Body of pancreas (tissue), 4 donors: ENCODE results near the gene UGGT2.

Source experiments
- POLR2A ChIP-seq, 3 donors: fragments of 450-650 bp; IDR thresholded peaks; one replicate each; pipeline ENCODE4 v1.6.1; 2016; ENCODE audit warnings: antibody characterized with exemption in 3 of 3, mild to moderate bottlenecking in 2 of 3
- TF ChIP-seq, protein P1 (sequence below), 7 experiments: fragments of 450-650 bp in 4 of 7; fragments of 200-600 bp in 3 of 7; sonication (generic) in 3 of 7; IDR thresholded peaks; one replicate each; pipeline ENCODE4 v1.5.1; 2016 to 2019; ENCODE audit warnings: antibody characterized with exemption in 7 of 7

DNA sequence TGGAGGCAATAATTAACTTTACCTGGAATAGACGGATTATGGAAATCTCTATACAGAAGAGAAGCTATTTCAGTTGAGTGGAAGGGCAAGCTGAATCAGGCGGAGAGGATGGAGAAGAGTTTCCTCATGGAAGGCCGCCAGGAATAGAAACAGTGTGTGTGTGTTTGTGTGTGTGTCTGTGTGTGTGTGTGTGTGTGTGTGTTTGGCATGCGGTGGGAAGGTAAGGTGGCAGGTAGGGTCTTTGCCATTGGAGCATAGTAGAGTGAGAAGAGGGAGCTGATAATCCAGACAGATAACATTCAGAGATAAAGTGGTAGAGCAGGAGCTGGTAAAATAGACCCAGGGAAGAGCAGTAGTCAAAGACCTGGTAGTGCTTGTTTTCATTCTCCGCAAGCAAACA lies 27.5 kb upstream of the UGGT2 start:
- TF ChIP-seq, protein P1, sequence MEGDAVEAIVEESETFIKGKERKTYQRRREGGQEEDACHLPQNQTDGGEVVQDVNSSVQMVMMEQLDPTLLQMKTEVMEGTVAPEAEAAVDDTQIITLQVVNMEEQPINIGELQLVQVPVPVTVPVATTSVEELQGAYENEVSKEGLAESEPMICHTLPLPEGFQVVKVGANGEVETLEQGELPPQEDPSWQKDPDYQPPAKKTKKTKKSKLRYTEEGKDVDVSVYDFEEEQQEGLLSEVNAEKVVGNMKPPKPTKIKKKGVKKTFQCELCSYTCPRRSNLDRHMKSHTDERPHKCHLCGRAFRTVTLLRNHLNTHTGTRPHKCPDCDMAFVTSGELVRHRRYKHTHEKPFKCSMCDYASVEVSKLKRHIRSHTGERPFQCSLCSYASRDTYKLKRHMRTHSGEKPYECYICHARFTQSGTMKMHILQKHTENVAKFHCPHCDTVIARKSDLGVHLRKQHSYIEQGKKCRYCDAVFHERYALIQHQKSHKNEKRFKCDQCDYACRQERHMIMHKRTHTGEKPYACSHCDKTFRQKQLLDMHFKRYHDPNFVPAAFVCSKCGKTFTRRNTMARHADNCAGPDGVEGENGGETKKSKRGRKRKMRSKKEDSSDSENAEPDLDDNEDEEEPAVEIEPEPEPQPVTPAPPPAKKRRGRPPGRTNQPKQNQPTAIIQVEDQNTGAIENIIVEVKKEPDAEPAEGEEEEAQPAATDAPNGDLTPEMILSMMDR (IDR thresholded peaks at IDR 0.05) = no peak
- no peak for TF ChIP-seq POLR2A (IDR thresholded peaks at IDR 0.05)
